ENCODE data around the gene DNHD1. TPM values are rescaled to one million over a fixed set of nuclear protein-coding genes. Genes with fewer than 3 reads are reported as not detected.

DNHD1 gene
- total RNA-seq, 6 experiments from 2014 or later: 1.4 to 2.3 (median 1.6) TPM

DNA sequence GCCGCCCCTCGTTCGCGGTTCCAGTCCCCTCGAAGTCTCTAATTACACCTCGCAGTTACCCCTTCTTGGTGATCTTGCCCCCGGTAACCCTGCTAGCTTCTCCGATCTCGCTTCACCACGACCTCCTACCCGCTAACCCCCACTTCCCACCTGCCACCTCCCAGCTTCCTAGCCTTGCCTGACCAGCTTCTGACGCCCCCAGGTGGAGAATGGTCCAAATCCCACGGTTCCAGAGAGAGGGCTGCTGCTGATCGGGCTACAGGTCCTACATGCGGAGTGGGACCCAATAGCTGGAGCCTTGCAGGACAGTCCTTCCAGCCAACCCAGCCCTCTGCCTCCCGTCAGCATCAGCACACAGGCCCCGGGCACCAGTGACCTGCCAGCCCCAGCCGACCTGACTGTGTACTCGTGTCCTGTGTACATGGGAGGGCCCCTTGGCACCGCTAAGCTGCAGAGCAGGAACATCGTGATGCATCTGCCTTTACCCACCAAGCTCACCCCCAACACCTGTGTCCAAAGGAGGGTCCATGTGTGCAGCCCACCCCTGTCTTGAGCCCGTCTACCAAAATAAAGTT lies 74.4 kb downstream of the DNHD1 start:
- H3K27me3 Mint-ChIP-seq (ENCODE audit: insufficient read depth): no peaks in the 10 kb centered on the region
- H3K27ac Mint-ChIP-seq: peak overlapping the region; percentile 32; the same call in 1 of the 2 replicates
- H3K4me3 Mint-ChIP-seq: no peak overlapping the region
- no peaks in the 10 kb centered on the region for H3K9me3 Mint-ChIP-seq
- DNase-seq: no peak
- peaks cover 39% of the 10 kb centered on the region for H3K4me1 Mint-ChIP-seq (ENCODE audit: low read depth)
- TF ChIP-seq, protein P1, sequence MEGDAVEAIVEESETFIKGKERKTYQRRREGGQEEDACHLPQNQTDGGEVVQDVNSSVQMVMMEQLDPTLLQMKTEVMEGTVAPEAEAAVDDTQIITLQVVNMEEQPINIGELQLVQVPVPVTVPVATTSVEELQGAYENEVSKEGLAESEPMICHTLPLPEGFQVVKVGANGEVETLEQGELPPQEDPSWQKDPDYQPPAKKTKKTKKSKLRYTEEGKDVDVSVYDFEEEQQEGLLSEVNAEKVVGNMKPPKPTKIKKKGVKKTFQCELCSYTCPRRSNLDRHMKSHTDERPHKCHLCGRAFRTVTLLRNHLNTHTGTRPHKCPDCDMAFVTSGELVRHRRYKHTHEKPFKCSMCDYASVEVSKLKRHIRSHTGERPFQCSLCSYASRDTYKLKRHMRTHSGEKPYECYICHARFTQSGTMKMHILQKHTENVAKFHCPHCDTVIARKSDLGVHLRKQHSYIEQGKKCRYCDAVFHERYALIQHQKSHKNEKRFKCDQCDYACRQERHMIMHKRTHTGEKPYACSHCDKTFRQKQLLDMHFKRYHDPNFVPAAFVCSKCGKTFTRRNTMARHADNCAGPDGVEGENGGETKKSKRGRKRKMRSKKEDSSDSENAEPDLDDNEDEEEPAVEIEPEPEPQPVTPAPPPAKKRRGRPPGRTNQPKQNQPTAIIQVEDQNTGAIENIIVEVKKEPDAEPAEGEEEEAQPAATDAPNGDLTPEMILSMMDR (IDR thresholded peaks at IDR 0.05): no peak
- H3K36me3 Mint-ChIP-seq (ENCODE audit: low read depth): no peaks in the 10 kb centered on the region

DNA sequence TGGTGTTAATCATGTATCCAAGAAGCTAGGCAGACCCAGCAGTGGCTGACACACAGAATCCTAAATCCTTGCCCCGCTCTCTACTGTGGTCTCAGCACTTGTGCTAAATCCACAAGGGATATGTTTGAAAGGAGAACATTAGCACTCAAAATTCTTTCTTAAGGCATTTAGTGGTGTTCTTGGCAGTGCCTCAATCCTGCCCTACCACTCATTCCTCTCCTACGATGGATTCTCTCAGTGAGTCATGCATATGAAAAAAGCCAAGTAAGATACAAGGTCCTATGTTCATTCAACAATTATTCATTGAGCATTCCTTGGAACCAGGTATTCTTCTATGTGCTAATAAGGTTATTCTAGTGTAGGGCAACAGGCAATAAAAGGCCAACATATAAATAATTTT lies 75.1 kb downstream of the DNHD1 start:
- DNase-seq: peak; percentile 66

DNA sequence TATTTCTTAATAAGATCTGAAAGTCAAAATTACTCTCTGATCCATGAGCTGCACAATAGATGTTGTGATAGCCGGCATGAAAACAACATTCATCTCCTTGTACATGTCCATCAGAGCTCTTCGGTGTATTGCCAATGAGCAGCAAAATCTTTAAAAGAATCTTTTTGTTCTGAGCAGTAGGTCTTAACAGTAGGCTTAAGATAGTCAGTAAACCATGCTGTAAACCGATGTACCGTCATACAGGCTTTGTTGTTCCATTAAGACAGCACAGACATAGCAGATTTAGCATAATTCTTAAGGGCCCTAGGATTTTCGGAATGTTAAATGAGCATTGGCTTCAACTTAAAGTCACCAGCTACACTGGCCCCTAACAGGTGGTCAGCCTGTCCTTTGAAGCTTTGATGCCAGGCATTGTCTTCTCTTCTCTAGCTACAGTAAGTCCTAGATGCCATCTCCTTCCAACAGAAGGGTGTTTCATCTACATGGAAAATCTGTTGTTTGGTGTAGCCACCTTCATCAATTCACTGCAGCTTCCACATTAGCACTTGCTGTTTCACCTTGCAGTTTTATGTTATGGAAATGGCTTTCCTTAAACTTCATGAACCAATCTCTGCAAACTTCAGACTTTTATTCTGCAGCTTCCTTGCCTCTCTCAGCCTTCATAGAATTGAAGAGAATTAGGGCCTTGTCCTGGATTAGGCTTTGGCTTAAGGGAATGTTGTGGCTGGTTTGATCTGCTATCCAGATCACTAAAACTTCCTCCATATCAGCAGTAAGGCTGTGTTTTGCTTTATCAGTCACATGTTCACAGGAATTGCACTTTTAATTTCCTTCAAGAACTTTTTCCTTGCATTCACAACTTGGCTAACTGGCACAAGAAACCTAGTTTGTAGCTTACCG lies 78.0 kb downstream of the DNHD1 start:
- TF ChIP-seq, protein P1 (IDR thresholded peaks at IDR 0.05): no peak
- Mint-ChIP-seq H3K4me3 (no peak overlapping the region), H3K27me3 (ENCODE audit: insufficient read depth) (no peaks in the 10 kb centered on the region), H3K27ac (no peak overlapping the region), H3K9me3 (no peaks in the 10 kb centered on the region), H3K4me1 (ENCODE audit: low read depth) (peaks cover 42% of the 10 kb centered on the region), H3K36me3 (ENCODE audit: low read depth) (peaks cover under 1% of the 10 kb centered on the region; the same call in 1 of the 2 replicates)
- DNase-seq: no peak

More for the DNA sequence above, 75.1 kb downstream of the DNHD1 start:
- TF ChIP-seq, protein P1 (IDR thresholded peaks at IDR 0.05): no peak
- no peaks in the 10 kb centered on the region for H3K27me3 Mint-ChIP-seq (ENCODE audit: insufficient read depth)
- H3K36me3 Mint-ChIP-seq (ENCODE audit: low read depth): no peaks in the 10 kb centered on the region
- peaks cover 46% of the 10 kb centered on the region for H3K4me1 Mint-ChIP-seq (ENCODE audit: low read depth)
- H3K27ac Mint-ChIP-seq: peak overlapping the region; percentile 32; the same call in 1 of the 2 replicates
- H3K9me3 Mint-ChIP-seq: no peaks in the 10 kb centered on the region
- no peak overlapping the region for H3K4me3 Mint-ChIP-seq

DNA sequence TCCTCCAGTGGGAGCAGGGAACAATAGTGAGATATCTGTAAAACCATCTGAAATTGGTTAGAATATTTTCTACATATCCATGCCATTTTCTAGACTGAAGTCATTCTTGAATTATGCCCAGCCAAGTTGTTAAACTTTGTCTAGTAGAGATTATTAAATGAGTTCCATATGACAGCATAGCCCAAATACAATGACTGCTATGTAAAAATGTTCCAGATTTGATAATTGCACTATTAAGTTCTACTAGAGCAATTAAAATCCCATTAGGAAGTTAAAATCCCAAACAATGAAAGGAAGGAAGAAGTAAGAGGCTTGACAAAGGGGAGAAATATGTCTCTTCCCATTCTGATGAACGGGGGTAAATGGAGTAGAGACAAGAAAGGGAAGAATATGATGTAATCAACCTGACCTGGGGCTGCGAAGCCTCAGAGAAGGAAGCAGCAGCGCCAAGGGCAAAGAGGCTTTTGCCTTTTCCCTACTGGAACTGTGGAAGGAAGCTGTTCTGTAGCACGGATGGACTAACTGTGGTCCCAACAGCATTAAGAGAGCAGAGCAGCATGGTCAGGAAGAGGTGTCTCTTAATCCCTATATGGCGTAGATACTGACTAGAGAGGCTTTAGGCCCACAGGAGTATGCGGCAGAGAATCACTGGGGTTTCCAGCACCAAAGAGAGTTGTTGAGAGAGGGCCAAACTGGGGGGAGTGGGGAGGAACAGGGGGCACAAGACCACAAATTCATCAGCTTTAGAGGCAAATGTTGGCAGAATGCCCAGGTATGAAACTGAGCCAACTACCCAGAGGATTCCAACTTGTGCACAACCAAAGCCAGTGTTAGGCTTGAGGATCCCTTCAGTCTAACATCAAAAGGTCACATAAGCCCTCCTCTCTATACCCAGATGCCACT lies 79.6 kb downstream of the DNHD1 start:
- TF ChIP-seq, protein P1 (IDR thresholded peaks at IDR 0.05): no peak
- Mint-ChIP-seq H3K4me1 (ENCODE audit: low read depth) (peaks cover 39% of the 10 kb centered on the region), H3K4me3 (peak overlapping the region; percentile 4; the same call in 1 of the 2 replicates), H3K27ac (peak overlapping the region; percentile 80), H3K9me3 (no peaks in the 10 kb centered on the region), H3K27me3 (ENCODE audit: insufficient read depth) (no peaks in the 10 kb centered on the region; the same call in 1 of the 2 replicates), H3K36me3 (ENCODE audit: low read depth) (peaks cover 12% of the 10 kb centered on the region; the same call in 1 of the 2 replicates)
- DNase-seq: peak; percentile 63

DNA sequence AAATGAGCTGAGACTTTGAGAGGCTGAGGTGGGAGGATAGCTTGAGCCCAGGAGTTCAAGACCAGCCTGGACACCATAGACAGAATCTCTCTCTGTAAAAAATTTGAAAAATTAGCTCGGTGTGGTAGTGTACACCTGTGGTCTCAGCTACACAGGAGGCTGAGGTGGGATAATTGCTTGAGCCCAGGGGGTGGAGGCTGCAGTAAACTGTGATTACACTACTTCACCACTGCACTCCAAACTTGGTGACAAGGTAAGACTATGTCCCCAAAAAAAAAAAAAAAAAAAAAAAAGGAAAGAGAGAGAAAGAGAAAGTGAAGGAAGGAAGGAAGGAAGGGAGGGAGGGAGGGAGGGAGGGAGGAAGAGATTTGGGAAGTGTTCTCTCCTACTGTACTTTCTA lies 81.1 kb downstream of the DNHD1 start:
- Mint-ChIP-seq H3K27ac (no peak overlapping the region), H3K4me1 (ENCODE audit: low read depth) (peaks cover 25% of the 10 kb centered on the region), H3K4me3 (no peak overlapping the region), H3K9me3 (peaks cover 5% of the 10 kb centered on the region), H3K27me3 (ENCODE audit: insufficient read depth) (no peaks in the 10 kb centered on the region; the same call in 1 of the 2 replicates), H3K36me3 (ENCODE audit: low read depth) (peaks cover 24% of the 10 kb centered on the region)
- TF ChIP-seq, protein P1 (IDR thresholded peaks at IDR 0.05): no peak
- DNase-seq: no peak
